K562 (cell line): ENCODE results near the gene RAPGEFL1. TPM values are rescaled to one million over a fixed set of nuclear protein-coding genes. Genes with fewer than 3 reads are reported as not detected.

Source experiments
- ARNT ChIP-seq, 2 experiments: fragments of 450-650 bp; IDR thresholded peaks; 2 replicates each; pipeline ENCODE4 v1.6.1; 2016; ENCODE audit warnings: mild to moderate bottlenecking in 1 of 2
- ASH1L ChIP-seq: fragments of 450-650 bp; IDR thresholded peaks from 2 replicates; pipeline ENCODE4 v1.6.1; 2018; ENCODE audit warnings: borderline replicate concordance, mild to moderate bottlenecking, low read depth; ENCODE audit not compliant: partially characterized antibody
- BMI1 ChIP-seq: fragments of 150-350 bp; IDR thresholded peaks from 2 replicates; pipeline ENCODE4 v1.6.1; 2014; ENCODE audit warnings: low read length
- C11orf30 ChIP-seq: fragments of 450-650 bp; IDR thresholded peaks from 2 replicates; pipeline ENCODE4 v1.6.1; 2016; ENCODE audit warnings: low read depth, mild to moderate bottlenecking
- CREM ChIP-seq: IDR thresholded peaks from 2 replicates; pipeline ENCODE4 v1.6.1; 2014; ENCODE audit warnings: antibody characterized with exemption, low read depth
- DDX20 ChIP-seq: fragments of 450-650 bp; IDR thresholded peaks from 2 replicates; pipeline ENCODE4 v1.6.1; 2016; ENCODE audit warnings: missing genetic modification characterization, low read depth, mild to moderate bottlenecking, missing compliant biosample characterization, moderate library complexity
- HDAC2 ChIP-seq: fragments of 450-650 bp; IDR thresholded peaks from 2 replicates; pipeline ENCODE4 v1.6.1; 2016; ENCODE audit warnings: mild to moderate bottlenecking
- KLF13 ChIP-seq: fragments of 450-650 bp; IDR thresholded peaks from 2 replicates; pipeline ENCODE4 v1.6.1; 2016; ENCODE audit warnings: missing genetic modification characterization, low read depth, mild to moderate bottlenecking, missing compliant biosample characterization, moderate library complexity, borderline replicate concordance
- NR1H2 ChIP-seq: sonication (generic); formaldehyde crosslinking; IDR thresholded peaks from 2 replicates; pipeline ENCODE4 v1.4.0; 2020; ENCODE audit warnings: mild to moderate bottlenecking, missing genetic modification reagents
- POU5F1 ChIP-seq: fragments of 150-350 bp; IDR thresholded peaks from 2 replicates; pipeline ENCODE4 v1.6.1; 2014; ENCODE audit warnings: borderline replicate concordance, low read length, low read depth, mild to moderate bottlenecking; ENCODE audit not compliant: partially characterized antibody
- PURB ChIP-seq: sonication (generic); formaldehyde crosslinking; IDR thresholded peaks from 2 replicates; pipeline ENCODE4 v1.9.0; 2021; ENCODE audit warnings: low read depth, mild to moderate bottlenecking, missing genetic modification reagents
- RFX5 ChIP-seq: IDR thresholded peaks from 2 replicates; pipeline ENCODE4 v1.6.1; 2011; ENCODE audit warnings: low read depth, mild to moderate bottlenecking, improper control_type of control experiment, low read length
- ZFX ChIP-seq: sonication (generic); formaldehyde crosslinking; IDR thresholded peaks from 2 replicates; pipeline ENCODE4 v1.8.0; 2022; ENCODE audit warnings: mild to moderate bottlenecking, missing genetic modification reagents, moderate library complexity
- polyA plus RNA-seq, 8 experiments: library from polyadenylated mRNA; depleted of rRNA in 4 of 8; stranded (reverse) in 5 of 8; unstranded in 3 of 8; fragments of >200 nt; fragmentation: Nextera tagmentation in 2 of 8; fragmentation: Illumina TruSeq in 1 of 8; extraction: Ambion mirVana in 2 of 8; extraction: Trizol in 1 of 8; gene quantifications; 2 replicates each; pipeline versions ENCODE4 v1.2.1 to v1.2.3, GENCODE V29; 2011 to 2014; ENCODE audit warnings: inconsistent platforms in 1 of 8, missing spikeins in 1 of 8
- total RNA-seq, 7 experiments: library from RNA; depleted of rRNA in 6 of 7; stranded (reverse); fragments of >200 nt in 6 of 7; fragmentation: Illumina TruSeq in 2 of 7; extraction: Trizol in 2 of 7; gene quantifications; 2 replicates each; pipeline versions ENCODE4 v1.2.1 to v1.2.3, GENCODE V29; 2011 to 2021; ENCODE audit warnings: low replicate concordance in 1 of 7
- TF ChIP-seq, protein P1 (sequence below): fragments of 450-650 bp; IDR thresholded peaks from 2 replicates; pipeline ENCODE4 v1.6.1; 2018; ENCODE audit not compliant: partially characterized antibody
- TF ChIP-seq, protein P2 (sequence below), 2 experiments: fragments of 450-650 bp in 1 of 2; sonication (generic) in 1 of 2; formaldehyde crosslinking in 1 of 2; IDR thresholded peaks in 1 of 2; conservative IDR thresholded peaks in 1 of 2; 2 replicates each; pipeline versions ENCODE4 v1.6.1 to v1.8.1; 2016 to 2023; ENCODE audit warnings: mild to moderate bottlenecking in 2 of 2, moderate library complexity in 2 of 2, inconsistent platforms in 1 of 2, missing genetic modification reagents in 1 of 2
- TF ChIP-seq, protein P3 (sequence below): fragments of 250-450 bp; sonication (Bioruptor Pico); IDR thresholded peaks from 2 replicates; pipeline ENCODE4 v1.4.0; 2020

Gene RAPGEFL1
- total and polyA plus RNA-seq, 9 of the 15 experiments (the other 6 are each of a cell fraction or from before 2014, with no cell fraction given) = 0.18 to 4.1 (median 2.1) TPM

DNA sequence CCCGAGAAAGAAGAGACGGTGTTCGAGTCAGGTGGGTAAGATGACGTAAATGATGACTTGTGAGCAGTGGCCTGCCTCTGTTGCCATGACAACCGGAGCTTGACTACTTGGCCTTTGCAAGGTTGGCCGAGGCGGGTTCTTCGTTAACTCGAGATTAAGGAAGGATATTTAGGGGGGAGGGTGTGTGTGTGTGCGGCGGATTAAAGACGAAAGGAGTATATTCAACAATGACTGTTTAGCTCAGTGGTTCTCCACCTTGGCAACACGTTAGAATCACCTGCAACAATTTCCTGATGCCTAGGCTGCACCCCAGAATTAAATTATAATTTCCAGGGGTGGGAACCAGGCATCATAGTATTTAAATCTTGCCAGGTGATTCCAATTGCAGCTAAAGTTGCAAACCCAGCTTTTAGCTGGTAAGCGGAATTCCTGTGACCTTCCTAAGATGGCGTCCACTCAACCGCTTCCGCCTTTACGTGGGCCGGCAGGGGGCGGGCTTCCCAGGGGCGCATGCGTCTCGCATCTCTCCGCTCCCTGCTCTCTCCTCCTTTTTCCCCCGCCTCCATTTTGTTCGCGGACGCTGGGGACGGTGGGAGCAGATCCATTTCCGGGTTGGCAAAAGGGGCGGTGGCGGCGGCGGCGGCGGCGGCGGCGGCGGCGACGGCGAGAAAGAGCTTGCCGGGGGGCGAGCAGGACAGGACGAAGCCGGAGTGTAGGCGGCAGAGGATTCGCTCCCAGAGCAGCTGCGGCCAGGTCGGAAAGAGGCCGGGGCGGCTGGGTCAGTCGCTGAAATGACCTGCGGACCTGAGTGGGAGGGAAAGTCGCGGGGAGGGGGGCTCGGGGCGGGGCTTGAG lies 41.7 kb downstream of the RAPGEFL1 start, which contains the start of gene WIPF2 (continued):
- TF ChIP-seq ARNT (IDR thresholded peaks at IDR 0.05) (0 out of 4 replicates have a peak, but pooled peaks of 1 of the 2 experiments have one; percentile 14), RFX5 (peak; percentile 70; the same call in 1 of the 2 replicates), KLF13 (peak; percentile 95), HDAC2 (0 out of 2 replicates have a peak, but pooled peaks have one; percentile 70), POU5F1 (peak; percentile 85), DDX20 (tag) (no peak), ASH1L (peak; percentile 71), PURB (CRISPR knock-in tag) (no peak), ZFX (CRISPR knock-in tag) (peak; percentile 55), C11orf30 (no peak), BMI1 (peak; percentile 94), CREM (peak; percentile 80), NR1H2 (CRISPR knock-in tag) (no peak)
- TF ChIP-seq, protein P1, sequence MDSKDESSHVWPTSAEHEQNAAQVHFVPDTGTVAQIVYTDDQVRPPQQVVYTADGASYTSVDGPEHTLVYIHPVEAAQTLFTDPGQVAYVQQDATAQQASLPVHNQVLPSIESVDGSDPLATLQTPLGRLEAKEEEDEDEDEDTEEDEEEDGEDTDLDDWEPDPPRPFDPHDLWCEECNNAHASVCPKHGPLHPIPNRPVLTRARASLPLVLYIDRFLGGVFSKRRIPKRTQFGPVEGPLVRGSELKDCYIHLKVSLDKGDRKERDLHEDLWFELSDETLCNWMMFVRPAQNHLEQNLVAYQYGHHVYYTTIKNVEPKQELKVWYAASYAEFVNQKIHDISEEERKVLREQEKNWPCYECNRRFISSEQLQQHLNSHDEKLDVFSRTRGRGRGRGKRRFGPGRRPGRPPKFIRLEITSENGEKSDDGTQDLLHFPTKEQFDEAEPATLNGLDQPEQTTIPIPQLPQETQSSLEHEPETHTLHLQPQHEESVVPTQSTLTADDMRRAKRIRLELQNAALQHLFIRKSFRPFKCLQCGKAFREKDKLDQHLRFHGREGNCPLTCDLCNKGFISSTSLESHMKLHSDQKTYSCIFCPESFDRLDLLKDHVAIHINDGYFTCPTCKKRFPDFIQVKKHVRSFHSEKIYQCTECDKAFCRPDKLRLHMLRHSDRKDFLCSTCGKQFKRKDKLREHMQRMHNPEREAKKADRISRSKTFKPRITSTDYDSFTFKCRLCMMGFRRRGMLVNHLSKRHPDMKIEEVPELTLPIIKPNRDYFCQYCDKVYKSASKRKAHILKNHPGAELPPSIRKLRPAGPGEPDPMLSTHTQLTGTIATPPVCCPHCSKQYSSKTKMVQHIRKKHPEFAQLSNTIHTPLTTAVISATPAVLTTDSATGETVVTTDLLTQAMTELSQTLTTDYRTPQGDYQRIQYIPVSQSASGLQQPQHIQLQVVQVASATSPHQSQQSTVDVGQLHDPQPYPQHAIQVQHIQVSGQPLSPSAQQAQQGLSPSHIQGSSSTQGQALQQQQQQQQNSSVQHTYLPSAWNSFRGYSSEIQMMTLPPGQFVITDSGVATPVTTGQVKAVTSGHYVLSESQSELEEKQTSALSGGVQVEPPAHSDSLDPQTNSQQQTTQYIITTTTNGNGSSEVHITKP = peak; percentile 30
- TF ChIP-seq, protein P2, sequence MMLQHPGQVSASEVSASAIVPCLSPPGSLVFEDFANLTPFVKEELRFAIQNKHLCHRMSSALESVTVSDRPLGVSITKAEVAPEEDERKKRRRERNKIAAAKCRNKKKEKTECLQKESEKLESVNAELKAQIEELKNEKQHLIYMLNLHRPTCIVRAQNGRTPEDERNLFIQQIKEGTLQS (IDR thresholded peaks at IDR 0.05) = peak; percentile 77
- TF ChIP-seq, protein P2 (CRISPR knock-in tag; conservative IDR thresholded peaks at IDR 0.05) = no peak
- TF ChIP-seq, protein P3, sequence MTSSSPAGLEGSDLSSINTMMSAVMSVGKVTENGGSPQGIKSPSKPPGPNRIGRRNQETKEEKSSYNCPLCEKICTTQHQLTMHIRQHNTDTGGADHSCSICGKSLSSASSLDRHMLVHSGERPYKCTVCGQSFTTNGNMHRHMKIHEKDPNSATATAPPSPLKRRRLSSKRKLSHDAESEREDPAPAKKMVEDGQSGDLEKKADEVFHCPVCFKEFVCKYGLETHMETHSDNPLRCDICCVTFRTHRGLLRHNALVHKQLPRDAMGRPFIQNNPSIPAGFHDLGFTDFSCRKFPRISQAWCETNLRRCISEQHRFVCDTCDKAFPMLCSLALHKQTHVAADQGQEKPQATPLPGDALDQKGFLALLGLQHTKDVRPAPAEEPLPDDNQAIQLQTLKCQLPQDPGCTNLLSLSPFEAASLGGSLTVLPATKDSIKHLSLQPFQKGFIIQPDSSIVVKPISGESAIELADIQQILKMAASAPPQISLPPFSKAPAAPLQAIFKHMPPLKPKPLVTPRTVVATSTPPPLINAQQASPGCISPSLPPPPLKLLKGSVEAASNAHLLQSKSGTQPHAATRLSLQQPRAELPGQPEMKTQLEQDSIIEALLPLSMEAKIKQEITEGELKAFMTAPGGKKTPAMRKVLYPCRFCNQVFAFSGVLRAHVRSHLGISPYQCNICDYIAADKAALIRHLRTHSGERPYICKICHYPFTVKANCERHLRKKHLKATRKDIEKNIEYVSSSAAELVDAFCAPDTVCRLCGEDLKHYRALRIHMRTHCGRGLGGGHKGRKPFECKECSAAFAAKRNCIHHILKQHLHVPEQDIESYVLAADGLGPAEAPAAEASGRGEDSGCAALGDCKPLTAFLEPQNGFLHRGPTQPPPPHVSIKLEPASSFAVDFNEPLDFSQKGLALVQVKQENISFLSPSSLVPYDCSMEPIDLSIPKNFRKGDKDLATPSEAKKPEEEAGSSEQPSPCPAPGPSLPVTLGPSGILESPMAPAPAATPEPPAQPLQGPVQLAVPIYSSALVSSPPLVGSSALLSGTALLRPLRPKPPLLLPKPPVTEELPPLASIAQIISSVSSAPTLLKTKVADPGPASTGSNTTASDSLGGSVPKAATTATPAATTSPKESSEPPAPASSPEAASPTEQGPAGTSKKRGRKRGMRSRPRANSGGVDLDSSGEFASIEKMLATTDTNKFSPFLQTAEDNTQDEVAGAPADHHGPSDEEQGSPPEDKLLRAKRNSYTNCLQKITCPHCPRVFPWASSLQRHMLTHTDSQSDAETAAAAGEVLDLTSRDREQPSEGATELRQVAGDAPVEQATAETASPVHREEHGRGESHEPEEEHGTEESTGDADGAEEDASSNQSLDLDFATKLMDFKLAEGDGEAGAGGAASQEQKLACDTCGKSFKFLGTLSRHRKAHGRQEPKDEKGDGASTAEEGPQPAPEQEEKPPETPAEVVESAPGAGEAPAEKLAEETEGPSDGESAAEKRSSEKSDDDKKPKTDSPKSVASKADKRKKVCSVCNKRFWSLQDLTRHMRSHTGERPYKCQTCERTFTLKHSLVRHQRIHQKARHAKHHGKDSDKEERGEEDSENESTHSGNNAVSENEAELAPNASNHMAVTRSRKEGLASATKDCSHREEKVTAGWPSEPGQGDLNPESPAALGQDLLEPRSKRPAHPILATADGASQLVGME (CRISPR knock-in tag) = peak; percentile 83; the same call in 1 of the 2 replicates
